ENCODE data around the gene MED26. TPM values are rescaled to one million over a fixed set of nuclear protein-coding genes. Genes with fewer than 3 reads are reported as not detected.
"Not testable (repeated sequence)": the region's sequence is repeated elsewhere in the genome, so short reads cannot be mapped to it uniquely, and the experiment has no call there.

Gene MED26
- total RNA-seq, 2 experiments from 2014 or later = 15.3 to 16.6 TPM

GRCh38 chr19:16569609-16570320 is 58.2 kb downstream of the MED26 start:
- ChIA-PET POLR2A (no interaction called here), CTCF (interaction anchor here (1.1 kb wide), 1 partner anchor 49 kb away, joined by 4 read pairs; no protein-coding TSS in a partner anchor)

GRCh38 chr19:16566702-16567101 is 61.3 kb downstream of the MED26 start:
- CTCF ChIA-PET = interaction anchor here (1.1 kb wide), 1 partner anchor 21 kb away, joined by 3 read pairs; no protein-coding TSS in a partner anchor
- POLR2A ChIA-PET = no interaction called here

GRCh38 chr19:16566161-16566560 is 61.8 kb downstream of the MED26 start:
- POLR2A ChIA-PET = no interaction called here
- CTCF ChIA-PET = no interaction called here

GRCh38 chr19:16564842-16565241 is 63.2 kb downstream of the MED26 start:
- CTCF ChIA-PET = interaction anchor here (0.6 kb wide), 1 partner anchor 19 kb away, joined by 3 read pairs; no protein-coding TSS in a partner anchor
- POLR2A ChIA-PET = no interaction called here

GRCh38 chr19:16562608-16563025 is 65.4 kb downstream of the MED26 start:
- ChIA-PET CTCF (no interaction called here), POLR2A (no interaction called here)

GRCh38 chr19:16561382-16561781 is 66.6 kb downstream of the MED26 start:
- CTCF ChIA-PET = interaction anchor here (0.6 to 0.7 kb wide), 2 partner anchors 13 to 14 kb away, joined by 3 read pairs; no protein-coding TSS in a partner anchor
- POLR2A ChIA-PET = no interaction called here

- ChIA-PET POLR2A (no interaction called here), CTCF (no interaction called here)
Measured at GRCh38 chr19:16559780-16560276, 68.2 kb downstream of the MED26 start.

GRCh38 chr19:16554776-16555175 is 73.2 kb downstream of the MED26 start:
- POLR2A ChIA-PET = no interaction called here
- CTCF ChIA-PET = interaction anchor here (0.7 kb wide), 2 partner anchors 66 to 158 kb away, joined by 3 read pairs; no protein-coding TSS in a partner anchor

GRCh38 chr19:16551902-16552301 is 76.1 kb downstream of the MED26 start:
- POLR2A ChIA-PET, CTCF ChIA-PET: not testable (repeated sequence)

GRCh38 chr19:16548956-16549355 is 79.0 kb downstream of the MED26 start:
- ChIA-PET POLR2A (no interaction called here), CTCF (interaction anchor here (0.7 to 1.5 kb wide), 2 partner anchors 36 to 262 kb away, joined by 3 read pairs; no protein-coding TSS in a partner anchor)

- ChIA-PET POLR2A (no interaction called here), CTCF (interaction anchor here (0.6 to 1.0 kb wide), 3 partner anchors 29 to 616 kb away, joined by 3 to 4 read pairs (median 3); no protein-coding TSS in a partner anchor)
Measured at GRCh38 chr19:16544473-16545231, 83.4 kb downstream of the MED26 start.

GRCh38 chr19:16543734-16544133 is 84.3 kb downstream of the MED26 start:
- CTCF ChIA-PET = interaction anchor here (0.9 to 1.0 kb wide), 2 partner anchors 30 to 46 kb away, joined by 3 read pairs; no protein-coding TSS in a partner anchor

GRCh38 chr19:16542910-16543472 is 85.0 kb downstream of the MED26 start:
- CTCF ChIA-PET = interaction anchor here (0.9 kb wide), 1 partner anchor 47 kb away, joined by 3 read pairs; no protein-coding TSS in a partner anchor
- POLR2A ChIA-PET = interaction anchor here (0.7 to 1.9 kb wide), 4 partner anchors 41 to 118 kb away, joined by 4 to 9 read pairs (median 6); partner anchors contain the start of genes MED26 and TMEM38A

More at GRCh38 chr19:16543734-16544133, 84.3 kb downstream of the MED26 start:
- POLR2A ChIA-PET = interaction anchor here (0.7 to 1.9 kb wide), 4 partner anchors 41 to 84 kb away, joined by 4 to 9 read pairs (median 6); partner anchors contain the start of gene MED26

GRCh38 chr19:16542045-16542909 is 85.7 kb downstream of the MED26 start, which contains the start of gene CHERP:
Gene CHERP, minus strand, starts transcription at chr19:16542437. Its CDS starts 59 bp downstream, at chr19:16542378.
- ChIA-PET CTCF (interaction anchor here (1.2 kb wide), 1 partner anchor 46 kb away, joined by 3 read pairs; the partner anchor contains the start of genes C19orf44 and CALR3), POLR2A (interaction anchor here (0.7 to 1.9 kb wide), 5 partner anchors 8 to 119 kb away, joined by 3 to 8 read pairs (median 4); partner anchors contain the start of genes MED26 and TMEM38A)

GRCh38 chr19:16541526-16542044 is 86.4 kb downstream of the MED26 start:
- CTCF ChIA-PET = interaction anchor here (1.2 kb wide), 1 partner anchor 46 kb away, joined by 3 read pairs; the partner anchor contains the start of genes C19orf44 and CALR3
- POLR2A ChIA-PET = interaction anchor here (0.7 to 0.8 kb wide), 2 partner anchors 9 to 116 kb away, joined by 3 read pairs; no protein-coding TSS in a partner anchor

GRCh38 chr19:16540948-16541347 is 87.1 kb downstream of the MED26 start:
- ChIA-PET POLR2A (interaction anchor here (0.8 kb wide), 1 partner anchor 117 kb away, joined by 3 read pairs; no protein-coding TSS in a partner anchor), CTCF (interaction anchor here (1.2 kb wide), 1 partner anchor 45 kb away, joined by 3 read pairs; the partner anchor contains the start of genes C19orf44 and CALR3)

GRCh38 chr19:16537111-16537510 is 90.9 kb downstream of the MED26 start:
- ChIA-PET CTCF (no interaction called here), POLR2A (no interaction called here)

- POLR2A ChIA-PET = interaction anchor here (0.6 kb wide), 1 partner anchor 182 kb away, joined by 5 read pairs; no protein-coding TSS in a partner anchor
- CTCF ChIA-PET = interaction anchor here (1.0 to 1.5 kb wide), 2 partner anchors 37 to 124 kb away, joined by 3 read pairs; partner anchors contain the start of gene SMIM7
Measured at GRCh38 chr19:16536130-16536529, 91.9 kb downstream of the MED26 start.

All from activated CD8-positive, alpha-beta memory T cell treated with anti-CD3 and anti-CD28 coated beads for 36 hours (primary cell).